ENCODE data around the gene LNPK.

- TF ChIP-seq CTCF (IDR thresholded peaks at IDR 0.05) (no peak), POLR2A (IDR thresholded peaks at IDR 0.05) (no peak)
Measured at GRCh38 chr2:175990099-175990498, 12.0 kb downstream of the LNPK start.

All from ovary (tissue), 3 donors.